GM21723 (cell line): Measurements from ENCODE around the gene ETHE1.
"Not testable (repeated sequence)": the region's sequence is repeated elsewhere in the genome, so short reads cannot be mapped to it uniquely, and the experiment has no call there.

Experiments
- ATAC-seq: cut with Tn5 transposase; IDR thresholded peaks from one replicate; pipeline ENCODE4 v1.9.1; 2021; ENCODE audit warnings: mild to moderate bottlenecking, moderate library complexity; ENCODE audit not compliant: unreplicated experiment

Gene ETHE1

DNA sequence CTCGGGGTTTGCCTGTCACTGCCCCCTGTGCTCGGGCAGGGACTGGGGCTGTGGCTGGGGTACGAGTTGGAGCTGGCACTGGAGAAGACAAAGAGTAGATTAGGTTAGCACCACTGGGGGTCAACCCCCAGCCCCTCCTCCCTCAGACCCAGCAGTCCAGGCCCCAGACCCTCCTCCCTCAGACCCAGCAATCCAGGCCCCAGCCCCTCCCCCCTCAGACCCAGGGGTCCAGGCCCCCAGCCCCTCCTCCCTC lies 25.1 kb upstream of the ETHE1 start:
- no peak for ATAC-seq

DNA sequence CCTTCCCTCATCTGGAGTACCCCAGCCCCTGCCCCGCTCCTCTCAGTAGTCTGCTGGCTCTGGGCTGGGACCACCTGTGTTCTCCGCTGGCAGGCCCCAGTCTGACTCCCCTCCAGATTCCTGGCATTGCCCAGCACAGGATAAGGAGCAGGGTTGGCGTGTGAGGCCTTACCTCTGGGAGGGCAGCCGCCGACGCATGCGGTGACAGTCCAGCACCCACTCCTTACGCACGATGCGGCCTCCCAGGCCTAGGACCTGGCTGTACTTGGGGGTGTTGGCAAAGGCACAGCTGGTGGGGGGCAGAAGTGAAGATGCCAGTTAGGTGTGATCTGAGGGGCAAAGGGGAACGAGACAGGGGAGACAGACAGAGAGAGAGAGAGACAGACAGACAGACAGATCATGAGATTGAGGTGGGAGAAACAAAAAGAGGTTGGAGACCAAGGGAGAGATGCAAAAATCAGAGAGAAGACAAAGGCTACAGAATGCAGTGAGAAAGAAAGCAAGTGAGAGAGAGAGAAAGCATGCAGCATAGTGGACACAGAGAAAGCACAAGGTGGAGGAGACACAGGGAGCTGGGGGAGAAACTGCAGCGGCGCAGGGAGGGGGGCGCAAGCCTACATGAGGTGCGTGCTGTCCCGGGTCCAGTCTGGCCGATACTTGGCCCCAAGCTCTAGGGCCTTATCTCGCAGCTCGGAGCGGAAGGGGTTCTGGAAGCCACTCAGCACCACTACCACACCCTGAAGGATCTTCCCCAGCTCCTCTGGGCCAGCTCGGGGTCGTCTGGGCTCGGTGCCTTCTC lies 24.6 kb upstream of the ETHE1 start:
- no peak for ATAC-seq

DNA sequence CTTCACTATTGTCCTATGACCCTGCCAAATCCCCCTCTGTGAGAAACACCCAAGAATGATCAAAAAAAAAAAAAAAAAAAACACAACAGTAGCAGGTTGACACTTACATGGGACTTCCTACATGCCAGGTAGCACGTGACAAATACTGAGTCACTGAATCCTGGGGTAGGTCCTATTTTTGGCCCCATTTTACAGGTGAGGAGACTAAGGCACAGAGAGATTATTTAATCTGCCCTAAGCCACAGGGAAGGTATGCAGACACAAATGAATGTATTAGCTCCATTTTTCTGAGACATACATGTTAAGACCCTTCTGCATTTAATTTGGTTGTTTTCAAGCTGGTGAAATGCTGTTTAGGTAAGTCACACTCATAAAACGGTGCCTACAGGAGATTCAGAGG lies 21.7 kb upstream of the ETHE1 start:
- no peak for ATAC-seq

DNA sequence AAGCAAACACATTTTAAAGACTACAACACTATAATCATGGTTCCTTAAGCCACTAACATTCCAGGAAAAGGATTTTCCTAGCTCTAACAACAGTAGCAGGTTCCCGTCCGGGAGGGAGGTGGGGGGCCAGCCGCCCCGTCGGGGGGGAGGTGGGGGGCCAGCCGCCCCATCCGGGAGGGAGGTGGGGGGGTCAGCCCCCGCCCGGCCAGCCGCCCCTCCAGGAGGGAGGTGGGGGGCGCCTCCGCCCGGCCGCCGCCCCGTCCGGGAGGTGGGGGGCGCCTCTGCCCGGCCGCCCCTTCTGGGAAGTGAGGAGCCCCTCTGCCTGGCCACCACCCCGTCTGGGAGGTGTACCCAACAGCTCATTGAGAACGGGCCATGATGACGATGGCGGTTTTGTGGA lies 20.9 kb upstream of the ETHE1 start:
- not testable (repeated sequence) for ATAC-seq

DNA sequence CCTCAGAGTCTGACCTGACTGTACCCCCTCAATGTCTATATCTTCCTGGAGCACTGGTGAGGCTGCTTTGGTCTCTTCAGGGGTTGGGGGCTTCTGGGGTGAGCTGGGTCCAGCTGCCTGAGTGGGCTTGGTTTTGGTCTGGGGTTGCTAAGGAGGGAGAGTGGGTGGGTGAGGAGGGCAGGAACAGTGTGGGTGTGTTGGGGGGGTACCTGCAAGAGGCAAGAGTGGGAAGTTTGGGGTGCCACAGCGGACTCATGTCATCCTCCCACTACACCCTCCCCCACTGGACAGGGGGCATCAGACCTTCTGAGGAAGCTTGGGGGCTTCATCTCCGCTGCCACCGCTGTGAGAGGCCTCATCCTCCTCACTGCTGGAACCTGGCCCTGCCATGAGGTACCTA lies 19.6 kb upstream of the ETHE1 start:
- no peak for ATAC-seq

DNA sequence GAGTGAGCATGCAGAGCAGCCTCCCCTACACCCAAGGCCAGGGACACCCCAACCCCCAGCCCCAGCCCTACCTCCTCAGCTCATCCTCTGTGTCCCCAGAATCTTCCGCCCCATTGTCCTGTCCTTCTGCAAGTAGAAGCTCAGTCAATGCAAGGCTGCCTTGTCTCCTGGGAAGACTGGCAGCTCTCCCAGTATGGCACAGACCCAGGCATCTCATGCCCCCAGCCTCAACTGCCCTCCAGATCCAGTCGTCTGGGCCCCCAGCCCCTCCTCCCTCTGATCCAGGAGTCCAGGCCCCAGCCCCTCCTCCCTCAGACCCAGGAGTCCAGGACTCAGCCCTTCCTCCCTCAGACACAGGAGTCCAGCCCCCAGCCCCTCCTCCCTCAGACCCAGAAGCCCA lies 19.0 kb upstream of the ETHE1 start:
- ATAC-seq = no peak

DNA sequence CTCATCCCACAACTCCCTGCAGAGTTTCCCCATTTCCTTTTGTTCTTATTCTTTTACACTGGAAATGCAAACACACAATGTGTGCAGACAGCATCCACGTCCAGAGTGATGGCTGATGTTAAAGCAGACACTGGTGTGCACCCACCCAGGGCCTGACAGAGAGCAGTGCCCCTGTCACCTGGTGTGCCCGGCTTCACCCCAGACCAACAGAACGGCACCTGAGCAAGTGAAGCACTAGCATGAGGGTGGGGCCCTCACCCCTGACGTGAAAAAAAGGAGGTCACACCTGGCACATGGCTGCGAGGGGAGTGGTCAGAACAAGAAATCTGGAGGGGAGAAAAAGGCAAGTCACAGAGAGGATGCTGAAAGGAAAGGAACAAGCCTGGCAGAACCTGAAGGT lies 18.3 kb upstream of the ETHE1 start:
- ATAC-seq = no peak

DNA sequence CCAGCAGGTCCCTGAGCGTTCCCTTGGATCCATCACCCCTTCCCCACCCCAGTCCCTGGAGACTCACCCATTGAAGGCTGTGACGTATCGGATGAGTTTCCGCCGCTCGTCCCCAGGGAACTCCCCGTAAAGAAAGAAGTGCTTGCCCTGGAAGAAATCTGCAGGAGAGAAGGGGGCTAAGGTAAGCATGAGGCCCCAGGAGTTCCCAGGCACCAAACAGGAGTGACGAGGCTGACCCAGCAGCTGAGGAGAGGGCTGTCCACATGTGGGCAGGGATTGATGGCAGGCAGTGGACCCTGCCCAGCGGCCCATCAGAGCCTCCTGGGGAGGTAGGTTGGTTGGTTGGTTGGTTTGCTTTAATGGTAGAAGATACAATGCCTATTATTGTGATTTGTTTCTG lies 17.1 kb upstream of the ETHE1 start:
- ATAC-seq = no peak

DNA sequence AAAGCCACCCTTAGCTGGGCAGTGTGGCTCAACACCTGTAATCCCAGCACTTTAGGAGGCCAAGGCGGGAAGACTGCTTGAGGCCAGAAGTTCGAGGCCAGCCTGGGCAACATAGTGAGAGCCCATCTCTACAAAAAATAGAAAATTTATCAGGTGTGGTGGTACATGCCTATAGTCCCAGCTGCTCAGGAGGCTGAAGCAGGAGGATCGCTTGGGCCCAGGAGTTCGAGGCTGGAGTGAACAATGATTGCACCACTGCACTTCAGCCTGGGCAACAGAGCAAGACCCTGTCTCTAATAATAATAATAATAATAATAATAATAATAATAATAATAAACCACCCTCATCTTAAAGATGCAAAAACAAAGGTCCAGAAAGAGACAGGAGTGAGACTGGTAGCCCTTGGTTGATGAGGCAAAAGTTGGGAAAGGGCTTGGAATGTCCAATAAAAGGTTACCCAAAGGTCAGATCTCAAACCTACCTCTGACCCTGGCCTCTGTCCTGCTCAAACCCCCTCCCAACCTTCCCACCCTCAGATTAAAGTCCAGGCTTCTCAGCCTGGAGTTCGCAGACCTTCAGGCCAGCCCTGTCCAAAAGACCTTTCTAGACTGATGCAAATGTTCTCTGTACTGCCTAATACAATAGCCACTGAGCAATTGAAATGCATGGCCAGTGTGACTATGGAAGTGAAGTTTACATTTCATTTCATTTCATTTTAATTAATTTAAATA lies 15.1 kb upstream of the ETHE1 start:
- no peak for ATAC-seq

DNA sequence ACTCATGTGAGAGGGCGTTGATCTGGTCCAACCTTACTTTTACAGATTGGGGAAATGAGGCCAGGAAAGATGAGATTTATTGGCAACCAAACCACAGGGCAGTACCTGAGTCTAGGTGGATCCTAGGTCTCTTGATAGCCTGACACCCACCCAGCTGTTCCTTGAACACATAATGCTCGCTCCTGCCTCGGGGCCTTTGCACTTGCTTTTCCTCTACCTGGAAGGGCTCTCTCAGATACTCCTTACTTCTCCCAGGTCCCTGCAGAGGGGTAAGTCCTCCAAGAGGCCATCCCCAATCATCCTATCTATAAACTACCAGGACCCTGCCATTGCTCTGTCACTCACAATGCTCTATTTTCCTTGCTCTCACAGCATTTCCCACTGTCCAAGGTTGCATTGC lies 13.4 kb upstream of the ETHE1 start:
- no peak for ATAC-seq

DNA sequence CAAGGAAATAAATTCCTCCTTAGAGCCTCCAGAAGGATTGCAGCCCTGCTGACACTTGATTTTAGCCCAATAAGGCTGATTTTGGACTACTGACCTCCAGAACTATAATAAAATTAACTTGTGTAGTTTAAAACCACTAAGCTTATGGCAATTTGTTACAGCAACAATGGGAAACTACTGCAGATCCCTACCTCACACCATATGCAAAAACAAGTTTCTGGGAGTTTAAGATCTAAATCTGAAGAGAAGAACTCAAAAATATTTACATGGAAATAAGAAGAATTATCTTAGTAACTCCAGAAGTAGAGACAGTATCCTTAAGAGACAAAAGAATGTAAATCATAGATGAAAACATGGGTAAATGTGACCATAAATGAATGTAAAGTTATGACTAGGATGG lies 11.9 kb upstream of the ETHE1 start:
- no peak for ATAC-seq

DNA sequence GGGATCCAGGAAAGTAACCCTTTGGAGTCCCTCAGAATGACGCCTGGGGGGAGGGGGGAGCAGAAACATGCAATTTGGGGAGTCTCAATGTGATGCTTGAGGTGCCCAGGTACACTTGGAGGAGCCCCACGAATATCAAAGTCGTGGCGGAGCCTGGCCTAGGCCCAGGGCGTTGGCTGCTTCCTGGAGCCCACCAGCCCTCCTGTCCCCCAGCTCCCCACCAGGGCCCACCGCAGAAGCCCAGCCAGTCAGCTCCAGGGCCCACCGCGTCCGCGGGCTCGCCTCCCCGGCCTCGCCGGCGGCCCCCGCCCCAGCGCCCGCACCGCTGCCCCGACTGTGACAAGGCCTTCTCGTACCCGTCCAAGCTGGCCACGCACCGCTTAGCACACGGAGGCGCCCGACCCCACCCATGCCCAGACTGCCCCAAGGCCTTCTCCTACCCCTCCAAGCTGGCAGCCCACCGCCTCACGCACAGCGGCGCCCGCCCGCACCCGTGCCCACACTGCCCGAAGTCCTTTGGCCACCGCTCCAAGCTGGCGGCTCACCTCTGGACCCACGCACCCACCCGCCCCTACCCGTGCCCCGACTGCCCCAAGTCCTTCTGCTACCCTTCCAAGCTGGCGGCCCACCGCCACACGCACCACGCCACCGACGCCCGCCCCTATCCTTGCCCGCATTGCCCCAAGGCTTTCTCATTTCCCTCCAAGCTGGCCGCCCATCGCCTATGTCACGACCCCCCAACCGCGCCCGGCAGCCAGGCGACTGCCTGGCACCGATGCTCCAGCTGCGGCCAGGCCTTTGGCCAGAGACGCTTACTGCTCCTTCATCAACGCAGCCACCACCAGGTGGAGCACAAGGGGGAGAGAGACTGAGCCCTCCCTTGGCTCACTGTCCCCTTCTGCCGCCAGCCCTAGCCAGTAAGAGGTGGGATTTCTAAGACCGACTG lies 8.1 kb upstream of the ETHE1 start:
- ATAC-seq = no peak

DNA sequence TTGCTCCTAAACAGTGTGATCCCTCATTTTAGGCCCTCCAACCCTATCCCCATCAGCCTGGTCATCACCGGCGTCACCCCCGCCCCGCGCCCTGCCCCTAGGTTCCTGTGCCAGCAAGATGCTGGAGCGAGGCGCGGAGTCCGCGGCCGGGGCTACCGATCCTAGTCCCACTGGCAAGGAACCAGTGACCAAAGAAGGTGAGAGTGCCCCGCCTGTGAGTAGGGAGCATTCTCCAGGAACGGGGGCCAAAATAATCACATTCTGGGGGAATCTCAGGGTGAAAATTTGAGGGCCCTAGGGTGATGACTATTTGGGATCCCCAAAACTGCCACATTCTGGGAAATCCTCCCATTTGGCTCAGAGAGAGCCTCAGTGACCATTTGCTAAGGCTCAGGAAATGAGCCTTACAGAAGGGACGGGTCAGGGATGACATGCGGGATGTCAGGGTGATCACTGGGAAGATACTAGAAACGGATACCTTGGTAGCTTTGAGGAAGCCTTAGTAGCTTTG lies 7.4 kb upstream of the ETHE1 start:
- no peak for ATAC-seq

DNA sequence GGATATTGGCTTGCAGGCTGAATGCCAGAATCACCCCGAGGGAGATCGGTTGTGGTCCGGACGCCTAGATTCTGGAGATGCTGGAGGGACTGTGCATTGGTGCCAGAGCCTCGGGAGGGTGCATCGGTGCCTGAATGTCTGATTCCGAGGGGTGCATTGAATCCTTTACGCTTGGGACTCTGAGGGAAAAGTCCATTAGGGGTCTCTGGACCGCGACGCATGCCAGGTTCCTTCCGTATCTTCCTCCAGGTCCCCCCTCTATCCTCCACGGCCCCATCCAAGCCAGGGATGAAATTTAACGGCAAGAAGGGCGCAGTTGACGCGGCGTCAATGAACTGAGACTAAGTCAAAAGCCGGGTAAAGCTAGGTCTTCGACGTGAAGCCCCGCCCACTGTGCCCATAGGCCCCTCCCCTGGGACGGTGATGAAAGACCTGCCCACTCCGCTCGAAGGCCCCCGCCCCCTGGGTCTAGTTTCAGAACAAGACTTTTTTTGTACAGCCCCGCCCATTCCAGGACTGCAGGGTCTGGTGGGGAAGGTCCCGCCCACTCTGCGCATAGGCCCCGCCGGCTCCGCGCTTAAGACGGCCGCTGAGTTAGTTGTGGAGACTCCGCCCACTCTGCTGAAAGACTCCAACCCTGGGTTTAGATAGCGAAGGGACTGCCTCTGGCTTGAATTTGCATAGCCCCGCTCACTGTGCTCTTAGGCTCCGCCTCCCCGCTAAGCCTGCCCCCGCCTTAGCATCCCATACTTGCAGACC lies 6.7 kb upstream of the ETHE1 start:
- peak; percentile 44 for ATAC-seq

DNA sequence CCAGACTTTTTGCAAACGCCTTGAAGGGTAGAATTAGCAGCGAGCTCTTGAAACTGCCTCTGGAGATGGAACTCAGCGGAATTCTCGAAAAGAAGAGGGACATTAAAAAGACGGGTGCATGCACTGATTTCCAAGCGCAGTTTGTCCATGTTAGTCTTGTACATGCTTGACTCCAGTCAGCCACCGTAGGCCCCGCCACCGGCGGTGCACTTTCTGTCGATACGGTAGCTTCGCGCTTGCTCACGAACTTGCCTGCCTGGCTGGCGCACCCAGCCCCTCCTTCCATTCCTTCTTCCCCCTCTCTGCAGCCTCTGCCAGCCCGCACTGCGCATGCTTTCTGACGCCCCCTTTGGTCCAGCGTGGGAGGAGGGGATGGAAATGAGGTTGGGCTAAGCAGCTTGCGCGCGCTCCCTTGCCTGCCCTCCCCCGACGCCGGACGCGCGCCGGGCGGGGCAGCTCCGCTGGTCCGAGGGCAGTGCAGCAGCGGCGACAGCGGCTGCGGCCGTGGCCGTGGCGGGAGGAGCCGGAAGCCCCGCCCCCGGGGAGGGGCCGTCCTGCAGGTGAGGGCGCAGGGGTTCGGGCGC lies 6.1 kb upstream of the ETHE1 start, which contains the start of gene ZNF575:
ZNF575 (plus strand) TSS at position 227 of the 584 bp plus-strand sequence. CDS start 1,235 bp downstream, outside the sequence.
- ATAC-seq = peak; percentile 56

DNA sequence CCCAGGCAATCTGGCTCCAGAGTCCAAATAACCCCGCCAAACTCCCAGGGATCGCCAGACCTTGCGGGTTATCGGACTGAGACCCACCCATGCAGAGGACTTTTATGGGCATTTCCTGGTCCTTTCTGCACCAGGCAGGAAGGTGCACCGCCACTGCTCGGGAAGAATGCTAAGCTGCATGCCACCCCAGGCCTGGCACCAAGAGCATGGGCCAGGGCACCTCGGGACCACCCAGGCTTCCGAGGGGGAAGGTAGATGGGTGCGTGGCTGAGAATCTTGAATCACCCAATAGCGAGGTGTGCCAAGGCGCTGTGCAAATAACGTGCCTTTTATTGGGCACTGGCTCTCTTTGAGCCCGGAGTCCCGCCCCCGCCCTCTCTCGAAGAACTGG lies 5.6 kb upstream of the ETHE1 start:
- ATAC-seq = peak; percentile 19

DNA sequence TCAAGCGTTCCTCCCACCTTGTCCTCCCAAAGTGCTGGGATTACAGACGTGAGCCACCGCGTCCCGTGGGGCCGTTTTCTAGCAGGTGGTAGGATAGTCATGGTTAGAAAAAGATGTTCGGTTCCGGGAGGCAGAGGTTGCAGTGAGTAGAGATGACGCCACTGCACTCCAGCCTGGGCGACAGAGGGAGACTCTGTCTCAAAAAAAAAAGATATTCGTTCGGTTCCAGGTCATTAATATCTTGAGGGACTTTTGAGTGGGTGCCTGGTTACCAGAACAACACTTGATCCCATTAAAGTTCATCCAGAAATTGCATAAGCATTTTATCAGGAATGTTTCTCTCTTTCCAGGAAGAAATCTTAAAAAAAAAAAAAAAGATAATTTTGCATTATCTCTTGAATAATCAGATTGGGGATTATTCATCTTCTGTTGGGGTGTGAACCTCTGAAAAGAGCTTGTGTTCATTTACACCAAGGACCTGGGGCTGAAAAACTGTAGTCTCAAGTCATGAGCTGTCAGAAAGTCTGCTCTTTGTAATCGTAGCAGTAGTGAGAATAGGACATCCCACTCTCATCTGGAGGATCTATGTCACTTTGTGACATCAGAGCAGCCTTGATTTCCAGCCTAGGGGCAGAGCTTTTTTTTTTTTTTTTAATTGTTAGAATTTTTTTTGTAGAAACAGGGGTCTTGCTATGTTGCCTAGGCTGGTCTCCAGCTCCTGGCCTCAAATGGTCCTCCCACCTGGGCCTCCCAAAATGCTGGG lies 1.0 kb upstream of the ETHE1 start:
- no peak for ATAC-seq

DNA sequence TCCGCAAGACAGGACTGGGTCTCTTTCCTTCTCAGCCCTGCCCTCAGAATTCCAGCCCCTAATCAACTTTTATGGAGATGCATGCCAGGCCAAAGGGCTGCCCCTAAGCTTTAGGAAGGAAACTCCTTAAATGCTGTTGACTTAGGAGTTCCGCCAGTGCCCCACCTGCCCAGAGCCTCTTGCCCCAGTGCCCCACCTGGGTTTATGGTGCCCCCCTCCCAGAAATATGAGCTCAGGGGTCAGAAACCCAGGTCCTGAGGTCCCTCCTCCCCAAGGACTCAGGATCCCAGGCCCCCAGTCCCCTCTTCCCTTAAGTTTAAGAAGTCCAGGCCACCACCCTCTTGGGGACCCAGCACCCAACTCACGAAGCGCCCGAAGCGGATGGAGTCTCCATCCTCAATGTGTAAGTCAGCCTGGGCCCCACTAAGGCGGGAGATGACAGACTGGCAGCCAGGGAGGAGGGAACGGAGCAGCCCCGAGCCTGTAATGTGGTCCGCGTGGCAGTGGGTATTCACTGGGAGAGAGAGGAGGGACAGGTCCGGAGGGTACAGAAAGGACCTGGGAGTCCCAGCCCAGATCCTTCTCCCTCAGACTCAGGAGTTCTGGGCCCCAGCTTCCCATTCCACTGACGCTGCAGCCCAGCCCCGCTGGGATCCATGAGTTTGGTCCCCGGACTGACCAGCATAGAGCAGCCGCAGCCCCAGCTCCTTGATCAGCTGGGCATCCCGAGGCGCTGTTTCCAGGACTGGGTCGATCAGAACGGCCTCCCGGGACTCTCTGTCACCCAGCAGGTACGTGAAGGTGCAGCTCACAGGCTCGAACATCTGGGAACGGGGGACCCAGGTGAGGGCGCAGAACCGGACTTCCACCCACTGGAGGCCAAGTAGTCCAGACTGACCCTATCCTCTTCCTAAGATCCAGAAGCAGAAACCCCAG lies 897 bp downstream of the ETHE1 start:
- ATAC-seq = peak; percentile 24
